K562 (cell line): ENCODE measurements around the gene TMEM151A. TPM values are rescaled to one million over a fixed set of nuclear protein-coding genes. Genes with fewer than 3 reads are reported as not detected.

Source experiments
- ATAC-seq: fragments of 200-7000 bp; cut with Tn5 transposase; 3 replicates; pipeline ENCODE4 v1.9.1; 2020; ENCODE audit warnings: moderate library complexity
- BruUV-seq: library from RNA; stranded (reverse); fragments of 400-500 nt; replicated peaks from 2 replicates; lab custom pipeline; 2021; lab: Mats Ljungman, UMichigan
- CTCF ChIA-PET: fragments of 300-600 bp; formaldehyde crosslinking; extraction: SDS; loops from one replicate; lab custom pipeline; 2021; ENCODE audit warnings: low intra/inter-chr PET ratio; lab: Yijun Ruan, JAX
- POLR2A ChIA-PET: fragments of 300-600, 350-650 bp; sonication (Branson Sonifier 250); formaldehyde crosslinking; extraction: SDS; loops from one replicate; lab custom pipeline; 2021; ENCODE audit warnings: antibody characterized with exemption, inconsistent platforms; lab: Yijun Ruan, JAX
- DNase-seq, 4 experiments: peaks; one replicate each; pipeline versions ENCODE4 v3.0.0 to v3.0.0-alpha.2; 2011 to 2018; ENCODE audit warnings: low spot score in 3 of 4, mixed read lengths in 3 of 4; ENCODE audit errors: extremely low read depth in 1 of 4
- FAIRE-seq: peaks from 2 replicates; lab custom pipeline; 2011; peaks lifted over from hg19 to GRCh38; lab: Jason Lieb, UNC
- H2AFZ ChIP-seq: 2 replicates; pipeline ENCODE4 v1.6.0; 2011; ENCODE audit warnings: low read depth, low read length, control low read depth, inconsistent platforms
- H3K27ac ChIP-seq: fragments of 200-600 bp; 3 replicates; pipeline ENCODE4 v1.8.0; 2011; ENCODE audit warnings: low read depth, mild to moderate bottlenecking, control low read depth, inconsistent platforms, low read length, moderate library complexity, mixed read lengths; ENCODE audit errors: extremely low read depth
- H3K27me3 ChIP-seq, 2 experiments: fragments of 300-600 bp in 1 of 2; 2 replicates in 1 of 2; 3 replicates in 1 of 2; pipeline versions ENCODE4 v1.6.0 to v1.8.0; 2011; ENCODE audit warnings: inconsistent platforms in 2 of 2, low read length in 2 of 2, mild to moderate bottlenecking in 1 of 2, mixed read lengths in 1 of 2, moderate library complexity in 1 of 2; ENCODE audit not compliant: control insufficient read depth in 2 of 2, insufficient read depth in 2 of 2
- H3K36me3 ChIP-seq: fragments of 300-600 bp; 3 replicates; pipeline ENCODE4 v1.8.0; 2011; ENCODE audit warnings: mild to moderate bottlenecking, low read length, inconsistent platforms; ENCODE audit not compliant: control insufficient read depth, insufficient read depth
- H3K4me1 ChIP-seq, 2 experiments: fragments of 200-600 bp in 1 of 2; replicated peaks in 1 of 2; 2 replicates in 1 of 2; 3 replicates in 1 of 2; pipeline versions ENCODE4 v1.5.1 to v1.8.0; 2011; ENCODE audit warnings: inconsistent platforms in 2 of 2, low read length in 2 of 2, mild to moderate bottlenecking in 1 of 2, mixed read lengths in 1 of 2, moderate library complexity in 1 of 2; ENCODE audit not compliant: control insufficient read depth in 2 of 2, insufficient read depth in 2 of 2
- H3K4me2 ChIP-seq: 2 replicates; pipeline ENCODE4 v1.6.1; 2011; ENCODE audit warnings: low read length, control low read depth, inconsistent platforms, mixed read lengths; ENCODE audit not compliant: insufficient read depth
- H3K4me3 ChIP-seq: fragments of 200-600 bp; sonication (generic), shearing (Covaris generic); 2 replicates; pipeline ENCODE4 v1.5.1; 2016; ENCODE audit warnings: control low read depth, inconsistent platforms
- H3K79me2 ChIP-seq: fragments of 200-600 bp; 3 replicates; pipeline ENCODE4 v1.8.0; 2011; ENCODE audit warnings: low read length, inconsistent platforms; ENCODE audit not compliant: control insufficient read depth, insufficient read depth
- H3K9ac ChIP-seq, 2 experiments: 2 replicates each; pipeline versions ENCODE4 v1.6.0 to v1.6.1; 2011; ENCODE audit warnings: low read depth in 2 of 2, low read length in 2 of 2, control low read depth in 1 of 2, inconsistent platforms in 1 of 2, mild to moderate bottlenecking in 1 of 2, mixed read lengths in 1 of 2; ENCODE audit not compliant: insufficient read depth in 1 of 2
- H3K9me1 ChIP-seq: one replicate; pipeline ENCODE4 v1.6.0; 2011; ENCODE audit warnings: inconsistent platforms, mild to moderate bottlenecking, low read length, moderate library complexity; ENCODE audit not compliant: control insufficient read depth, insufficient read depth
- H3K9me3 ChIP-seq: replicated peaks from 2 replicates; pipeline ENCODE4 v1.5.1; 2011; ENCODE audit warnings: low read depth, low read length, inconsistent platforms; ENCODE audit not compliant: control insufficient read depth, insufficient read depth
- H4K20me1 ChIP-seq: replicated peaks from 2 replicates; pipeline ENCODE4 v1.6.1; 2011; ENCODE audit warnings: low read length, inconsistent platforms, mixed read lengths; ENCODE audit not compliant: control insufficient read depth, insufficient read depth
- NEUROD1 ChIP-seq: fragments of 150-350 bp; IDR thresholded peaks from 2 replicates; pipeline ENCODE4 v1.6.1; 2014; ENCODE audit warnings: borderline replicate concordance, low read length, low read depth; ENCODE audit not compliant: partially characterized antibody
- RBFOX2 ChIP-seq: fragments of 200-400 bp; formaldehyde crosslinking; IDR thresholded peaks from 2 replicates; pipeline ENCODE4 v1.6.1; 2017; ENCODE audit warnings: low read depth, mild to moderate bottlenecking, low read length, moderate library complexity
- WGBS: fragments of 100-300 bp; shearing (Covaris generic); methylation state at CpG from one replicate; pipeline ENCODE4 v1.1.6; 2016; ENCODE audit warnings: low coverage, mixed read lengths; ENCODE audit not compliant: insufficient coverage; ENCODE audit errors: missing lambda C conversion rate; 5-methylcytosine and 5-hydroxymethylcytosine counted together
- in situ Hi-C: fragments of 300-500 bp; cut with MboI; formaldehyde crosslinking; loops from 4 replicates; pipeline ENCODE4 v1.15.0; 2018; ENCODE audit warnings: inconsistent platforms, mixed read lengths
- intact Hi-C: fragments of 100-400 bp; cut with micrococcal nuclease; formaldehyde crosslinking; loops from 2 replicates; pipeline ENCODE4 v1.14.2; 2022
- polyA plus RNA-seq, 8 experiments: library from polyadenylated mRNA; depleted of rRNA in 4 of 8; stranded (reverse) in 5 of 8; unstranded in 3 of 8; fragments of >200 nt; fragmentation: Nextera tagmentation in 2 of 8; fragmentation: Illumina TruSeq in 1 of 8; extraction: Ambion mirVana in 2 of 8; extraction: Trizol in 1 of 8; gene quantifications; 2 replicates each; pipeline versions ENCODE4 v1.2.1 to v1.2.3, GENCODE V29; 2011 to 2014; ENCODE audit warnings: inconsistent platforms in 1 of 8, missing spikeins in 1 of 8
- total RNA-seq, 7 experiments: library from RNA; depleted of rRNA in 6 of 7; stranded (reverse); fragments of >200 nt in 6 of 7; fragmentation: Illumina TruSeq in 2 of 7; extraction: Trizol in 2 of 7; gene quantifications; 2 replicates each; pipeline versions ENCODE4 v1.2.1 to v1.2.3, GENCODE V29; 2011 to 2021; ENCODE audit warnings: low replicate concordance in 1 of 7

TMEM151A gene
- total and polyA plus RNA-seq, 9 of the 15 experiments (the other 6 are each of a cell fraction or from before 2014, with no cell fraction given) = not detected

DNA sequence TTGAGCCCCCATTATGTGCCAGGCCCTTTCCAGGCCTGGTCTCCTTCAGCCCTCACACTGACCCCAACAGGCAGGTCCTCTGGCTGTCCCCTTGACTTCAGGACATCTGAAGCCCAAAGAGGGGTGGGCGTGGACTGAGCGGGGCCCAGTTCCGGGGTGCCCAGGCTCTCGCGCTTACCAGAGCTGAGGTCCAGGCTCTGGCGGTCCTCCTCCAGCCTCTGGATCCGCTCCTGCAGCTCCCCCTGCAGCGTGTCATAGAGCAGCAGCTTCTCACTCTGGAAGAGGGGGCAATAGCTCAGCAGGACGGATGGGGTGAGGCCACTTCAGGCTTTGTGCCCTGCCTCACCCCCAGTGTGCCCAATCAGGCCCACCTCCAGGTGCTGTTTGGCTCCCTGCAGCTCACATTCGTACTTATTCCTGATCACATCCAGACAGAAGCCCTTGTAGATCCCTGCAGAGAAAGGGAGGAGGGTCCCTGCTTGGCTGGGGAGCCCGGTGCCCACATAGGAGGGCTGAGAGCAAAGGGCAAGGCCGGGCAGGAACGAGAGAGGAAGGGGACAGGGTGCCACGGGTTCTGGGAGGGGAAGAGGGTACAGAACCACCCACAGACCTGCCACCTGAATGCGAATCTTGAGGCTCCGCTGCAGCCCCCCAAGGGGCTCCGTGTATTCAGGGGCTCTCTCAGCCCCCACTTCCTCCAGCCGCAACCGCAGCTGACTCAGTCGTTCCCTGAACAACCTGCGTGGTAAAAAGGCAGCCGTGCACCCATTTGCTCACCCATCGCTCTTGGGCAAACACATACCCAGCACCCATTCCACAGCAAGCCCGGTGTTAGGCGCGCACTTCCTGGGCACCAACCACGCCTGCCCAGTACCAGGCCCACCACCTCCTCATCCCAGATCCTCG, 49.2 kb downstream of the TMEM151A start:
- H2AFZ ChIP-seq = no peak overlapping the region
- peaks cover 18% of the 10 kb centered on the region for H3K79me2 ChIP-seq
- ChIA-PET CTCF (no interaction called here), POLR2A (interaction anchor here (0.6 to 1.7 kb wide), 3 partner anchors 8 to 52 kb away, joined by 3 to 6 read pairs (median 6); partner anchors contain the start of gene YIF1A)
- no peaks in the 10 kb centered on the region for H3K9me3 ChIP-seq
- H3K36me3 ChIP-seq = peaks cover 61% of the 10 kb centered on the region; the same call in 2 of the 3 replicates
- 90% methylated on average over 24 of the region's 28 CpGs for WGBS
- no peak overlapping the region for H3K4me2 ChIP-seq
- FAIRE-seq (no peak), DNase-seq (no peak)
- no peaks in the 10 kb centered on the region for H3K9me1 ChIP-seq
- peaks cover 21 to 30% of the 10 kb centered on the region in 2 experiments for H3K4me1 ChIP-seq
- no peak overlapping the region for H3K27ac ChIP-seq
- in situ Hi-C loops = no loop called here
- BruUV-seq = no TSS peak
- no peak overlapping the region for H3K4me3 ChIP-seq
- peak overlapping the region in 1 of 2 experiments; percentile 28; a peak in 1 of 4 replicates for H3K9ac ChIP-seq
- H4K20me1 ChIP-seq = peaks cover 3% of the 10 kb centered on the region; the same call in 1 of the 2 replicates
- intact Hi-C loops = no loop called here
- TF ChIP-seq NEUROD1 (no peak), RBFOX2 (peak; percentile 44)
- TF ChIP-seq, all 486 proteins: peak for 1
- H3K27me3 ChIP-seq = no peaks in the 10 kb centered on the region
- no peak for ATAC-seq
